Measurements from ENCODE around the gene LAT.
A peak's percentile ranks its signal among the peaks of the same experiment; 100 is the strongest.
"Not testable (repeated sequence)": the region's sequence is repeated elsewhere in the genome, so short reads cannot be mapped to it uniquely, and the experiment has no call there.

The LAT gene

GRCh38 chr16:28977703-28978662 is 6.9 kb upstream of the LAT start:
- DNase-seq (ENCODE audit: low read depth, low spot score): no peak

GRCh38 chr16:28980330-28980729 is 4.5 kb upstream of the LAT start:
- not testable (repeated sequence) for DNase-seq (ENCODE audit: low read depth, low spot score)

GRCh38 chr16:28980929-28981328 is 3.9 kb upstream of the LAT start:
- DNase-seq (ENCODE audit: low read depth, low spot score): no peak

GRCh38 chr16:28981517-28981916 is 3.3 kb upstream of the LAT start:
- peak; percentile 8 for DNase-seq (ENCODE audit: low read depth, low spot score)

GRCh38 chr16:28982418-28982817 is 2.4 kb upstream of the LAT start:
- DNase-seq (ENCODE audit: low read depth, low spot score): no peak

- DNase-seq (ENCODE audit: low read depth, low spot score): no peak
Measured at GRCh38 chr16:28982949-28983348, 1.9 kb upstream of the LAT start.

GRCh38 chr16:28983644-28984043 is 1.2 kb upstream of the LAT start:
- no peak for DNase-seq (ENCODE audit: low read depth, low spot score)

GRCh38 chr16:28984091-28984490 is 761 bp upstream of the LAT start:
- DNase-seq (ENCODE audit: low read depth, low spot score): no peak

- DNase-seq (ENCODE audit: low read depth, low spot score): no peak
Measured at GRCh38 chr16:28985211-28986041, 574 bp downstream of the LAT start.

- no peak for DNase-seq (ENCODE audit: low read depth, low spot score)
Measured at GRCh38 chr16:28986046-28986445, 1.2 kb downstream of the LAT start.

GRCh38 chr16:28986492-28986891 is 1.6 kb downstream of the LAT start:
- no peak for DNase-seq (ENCODE audit: low read depth, low spot score)

GRCh38 chr16:28987170-28987853 is 2.5 kb downstream of the LAT start:
- DNase-seq (ENCODE audit: low read depth, low spot score): no peak

GRCh38 chr16:28989363-28989762 is 4.5 kb downstream of the LAT start:
- no peak for DNase-seq (ENCODE audit: low read depth, low spot score)

GRCh38 chr16:28990375-28991040 is 5.7 kb downstream of the LAT start:
- peak; percentile 8 for DNase-seq (ENCODE audit: low read depth, low spot score)

- no peak for DNase-seq (ENCODE audit: low read depth, low spot score)
Measured at GRCh38 chr16:28991687-28992086, 6.8 kb downstream of the LAT start.

GRCh38 chr16:28992496-28992895 is 7.6 kb downstream of the LAT start:
- DNase-seq (ENCODE audit: low read depth, low spot score): no peak

- no peak for DNase-seq (ENCODE audit: low read depth, low spot score)
Measured at GRCh38 chr16:28998837-28999236, 14.0 kb downstream of the LAT start.

GRCh38 chr16:28999577-28999976 is 14.7 kb downstream of the LAT start:
- no peak for DNase-seq (ENCODE audit: low read depth, low spot score)

GRCh38 chr16:29000019-29000418 is 15.2 kb downstream of the LAT start:
- no peak for DNase-seq (ENCODE audit: low read depth, low spot score)

GRCh38 chr16:29004496-29005139 is 19.8 kb downstream of the LAT start:
- DNase-seq (ENCODE audit: low read depth, low spot score): not testable (repeated sequence)
